ENCODE results near the gene FBXO45. TPM values are rescaled to one million over a fixed set of nuclear protein-coding genes. Genes with fewer than 3 reads are reported as not detected.

The FBXO45 gene
- total and polyA plus RNA-seq, 2 of the 13 experiments (the other 11 are each of a cell fraction or from before 2014, with no cell fraction given), result 7.0 to 12.1 TPM

- TF ChIP-seq SIX4 (CRISPR knock-in tag; IDR thresholded peaks at IDR 0.05) (no peak), POLR2G (IDR thresholded peaks at IDR 0.05; ENCODE audit: low read depth, low read length) (no peak), NR2F2 (IDR thresholded peaks at IDR 0.05; ENCODE audit: borderline replicate concordance, low read depth) (no peak), SNAI1 (CRISPR knock-in tag; IDR thresholded peaks at IDR 0.05; ENCODE audit: borderline replicate concordance) (no peak), ATF7 (IDR thresholded peaks at IDR 0.05) (peak; percentile 38), ATF7 (CRISPR knock-in tag; IDR thresholded peaks at IDR 0.05) (no peak), ARHGAP35 (CRISPR knock-in tag; IDR thresholded peaks at IDR 0.05; ENCODE audit: borderline replicate concordance) (no peak), DMAP1 (CRISPR knock-in tag; IDR thresholded peaks at IDR 0.05) (no peak), ZNF607 (CRISPR knock-in tag; IDR thresholded peaks at IDR 0.05; ENCODE audit: borderline replicate concordance) (0 out of 2 replicates have a peak, but pooled peaks have one; percentile 51), SP2 (CRISPR knock-in tag; IDR thresholded peaks at IDR 0.05) (no peak), ZNF350 (CRISPR knock-in tag; IDR thresholded peaks at IDR 0.05; ENCODE audit: borderline replicate concordance, low read depth) (no peak), KDM3A (CRISPR knock-in tag; IDR thresholded peaks at IDR 0.05; ENCODE audit: low read depth) (peak; percentile 50; the same call in 1 of the 2 replicates), SIN3B (IDR thresholded peaks at IDR 0.05; ENCODE audit: low read length) (no peak), MLLT10 (CRISPR knock-in tag; IDR thresholded peaks at IDR 0.05) (no peak), ZBTB39 (CRISPR knock-in tag; IDR thresholded peaks at IDR 0.05) (no peak), HNRNPL (IDR thresholded peaks at IDR 0.05; ENCODE audit: low read depth, low read length) (no peak), SCMH1 (CRISPR knock-in tag; IDR thresholded peaks at IDR 0.05; ENCODE audit: borderline replicate concordance) (no peak), GATAD2A (CRISPR knock-in tag; IDR thresholded peaks at IDR 0.05) (peak; percentile 64), LCORL (IDR thresholded peaks at IDR 0.05) (no peak), LCORL (CRISPR knock-in tag; IDR thresholded peaks at IDR 0.05) (peak; percentile 51; the same call in 1 of the 2 replicates), FIP1L1 (IDR thresholded peaks at IDR 0.05; ENCODE audit: borderline replicate concordance, insufficient read depth, low read depth, low read length) (no peak), ZMYM4 (CRISPR knock-in tag; IDR thresholded peaks at IDR 0.05) (no peak), EP300 (IDR thresholded peaks at IDR 0.05; ENCODE audit: low read depth in 2 of 2, low read length in 2 of 2) (no peak), EP300 (CRISPR knock-in tag; IDR thresholded peaks at IDR 0.05; ENCODE audit: borderline replicate concordance) (no peak), ZNF33A (CRISPR knock-in tag; IDR thresholded peaks at IDR 0.05; ENCODE audit: borderline replicate concordance) (no peak)
- TF ChIP-seq, protein P1, sequence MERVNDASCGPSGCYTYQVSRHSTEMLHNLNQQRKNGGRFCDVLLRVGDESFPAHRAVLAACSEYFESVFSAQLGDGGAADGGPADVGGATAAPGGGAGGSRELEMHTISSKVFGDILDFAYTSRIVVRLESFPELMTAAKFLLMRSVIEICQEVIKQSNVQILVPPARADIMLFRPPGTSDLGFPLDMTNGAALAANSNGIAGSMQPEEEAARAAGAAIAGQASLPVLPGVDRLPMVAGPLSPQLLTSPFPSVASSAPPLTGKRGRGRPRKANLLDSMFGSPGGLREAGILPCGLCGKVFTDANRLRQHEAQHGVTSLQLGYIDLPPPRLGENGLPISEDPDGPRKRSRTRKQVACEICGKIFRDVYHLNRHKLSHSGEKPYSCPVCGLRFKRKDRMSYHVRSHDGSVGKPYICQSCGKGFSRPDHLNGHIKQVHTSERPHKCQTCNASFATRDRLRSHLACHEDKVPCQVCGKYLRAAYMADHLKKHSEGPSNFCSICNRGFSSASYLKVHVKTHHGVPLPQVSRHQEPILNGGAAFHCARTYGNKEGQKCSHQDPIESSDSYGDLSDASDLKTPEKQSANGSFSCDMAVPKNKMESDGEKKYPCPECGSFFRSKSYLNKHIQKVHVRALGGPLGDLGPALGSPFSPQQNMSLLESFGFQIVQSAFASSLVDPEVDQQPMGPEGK (CRISPR knock-in tag; IDR thresholded peaks at IDR 0.05), result 0 out of 2 replicates have a peak, but pooled peaks have one; percentile 28
- TF ChIP-seq, protein P2, sequence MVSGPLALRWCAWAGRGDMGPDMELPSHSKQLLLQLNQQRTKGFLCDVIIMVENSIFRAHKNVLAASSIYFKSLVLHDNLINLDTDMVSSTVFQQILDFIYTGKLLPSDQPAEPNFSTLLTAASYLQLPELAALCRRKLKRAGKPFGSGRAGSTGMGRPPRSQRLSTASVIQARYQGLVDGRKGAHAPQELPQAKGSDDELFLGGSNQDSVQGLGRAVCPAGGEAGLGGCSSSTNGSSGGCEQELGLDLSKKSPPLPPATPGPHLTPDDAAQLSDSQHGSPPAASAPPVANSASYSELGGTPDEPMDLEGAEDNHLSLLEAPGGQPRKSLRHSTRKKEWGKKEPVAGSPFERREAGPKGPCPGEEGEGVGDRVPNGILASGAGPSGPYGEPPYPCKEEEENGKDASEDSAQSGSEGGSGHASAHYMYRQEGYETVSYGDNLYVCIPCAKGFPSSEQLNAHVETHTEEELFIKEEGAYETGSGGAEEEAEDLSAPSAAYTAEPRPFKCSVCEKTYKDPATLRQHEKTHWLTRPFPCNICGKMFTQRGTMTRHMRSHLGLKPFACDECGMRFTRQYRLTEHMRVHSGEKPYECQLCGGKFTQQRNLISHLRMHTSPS (CRISPR knock-in tag; IDR thresholded peaks at IDR 0.05; ENCODE audit: low read depth), result no peak
Observed at GRCh38 chr3:196518966-196519717, 49.3 kb upstream of the FBXO45 start (continued).
